GM23338 (cell line): ENCODE data around the gene CTDSP1.

ENCODE experiments used
- CREB1 ChIP-seq: fragments of 250-450 bp; sonication (Bioruptor Pico); IDR thresholded peaks from 2 replicates; pipeline ENCODE4 v1.5.0; 2020; ENCODE audit warnings: low read depth, mild to moderate bottlenecking, moderate library complexity
- CTCF ChIP-seq, 2 experiments: fragments of 200-600 bp in 1 of 2; sonication (generic) in 1 of 2; conservative IDR thresholded peaks; 2 replicates each; pipeline versions ENCODE4 v1.5.1 to v1.6.1; 2016 to 2017; ENCODE audit warnings: antibody characterized with exemption in 2 of 2, low read depth in 2 of 2, mild to moderate bottlenecking in 2 of 2, moderate library complexity in 1 of 2
- ETS1 ChIP-seq: IDR thresholded peaks from 2 replicates; pipeline ENCODE4 v1.6.1; 2016; ENCODE audit warnings: antibody characterized with exemption
- EZH2 ChIP-seq: fragments of 200-600 bp; sonication (generic); IDR thresholded peaks from one replicate; pipeline ENCODE4 v1.8.0; 2017; ENCODE audit warnings: antibody characterized with exemption, mild to moderate bottlenecking, low read depth; ENCODE audit not compliant: unreplicated experiment
- EZH2phosphoT487 ChIP-seq: fragments of 200-600 bp; sonication (generic); IDR thresholded peaks from one replicate; pipeline ENCODE4 v1.8.1; 2018; ENCODE audit warnings: antibody characterized with exemption; ENCODE audit not compliant: unreplicated experiment
- JUNB ChIP-seq: IDR thresholded peaks from one replicate; pipeline ENCODE4 v1.6.1; 2016; ENCODE audit warnings: antibody characterized with exemption; ENCODE audit not compliant: unreplicated experiment
- POLR2AphosphoS5 ChIP-seq: IDR thresholded peaks from 2 replicates; pipeline ENCODE4 v1.6.1; 2016; ENCODE audit warnings: antibody characterized with exemption, low read depth
- REST ChIP-seq: IDR thresholded peaks from one replicate; pipeline ENCODE4 v1.6.1; 2018; ENCODE audit warnings: antibody characterized with exemption; ENCODE audit not compliant: unreplicated experiment
- STAT1 ChIP-seq: IDR thresholded peaks from one replicate; pipeline ENCODE4 v1.6.1; 2016; ENCODE audit warnings: antibody characterized with exemption; ENCODE audit not compliant: unreplicated experiment
- ZNF114 ChIP-seq: fragments of 250-450 bp; sonication (Bioruptor Pico); IDR thresholded peaks from 2 replicates; pipeline ENCODE4 v1.5.0; 2020; ENCODE audit warnings: mild to moderate bottlenecking, moderate library complexity
- ZNF331 ChIP-seq: fragments of 250-450 bp; sonication (Bioruptor Pico); IDR thresholded peaks from 2 replicates; pipeline ENCODE4 v1.5.0; 2020; ENCODE audit warnings: low read depth, mild to moderate bottlenecking, moderate library complexity
- ZNF462 ChIP-seq: fragments of 250-450 bp; sonication (Bioruptor Pico); IDR thresholded peaks from 2 replicates; pipeline ENCODE4 v1.5.0; 2020; ENCODE audit warnings: mild to moderate bottlenecking, moderate library complexity

- TF ChIP-seq EZH2 (no peak), CTCF (conservative IDR thresholded peaks at IDR 0.05; ENCODE audit: low read depth in 2 of 2) (no peak), REST (no peak), POLR2AphosphoS5 (no peak), EZH2phosphoT487 (no peak), ETS1 (no peak), CREB1 (CRISPR knock-in tag) (no peak), JUNB (no peak), STAT1 (no peak), ZNF331 (CRISPR knock-in tag) (no peak), ZNF114 (no peak), ZNF462 (CRISPR knock-in tag) (no peak)
These were observed 38.3 kb downstream of the CTDSP1 start for GRCh38 chr2:218437969-218438368.
